Smooth muscle cell of the umbilical artery (primary cell): ENCODE results near the gene FAR2. TPM values are rescaled to one million over a fixed set of nuclear protein-coding genes. Genes with fewer than 3 reads are reported as not detected.

Experiments
- total RNA-seq: library from RNA; depleted of rRNA; stranded (reverse); fragments of >200 nt; gene quantifications from 2 replicates; pipeline ENCODE4 v1.2.3, GENCODE V29; 2014

FAR2 gene
- total RNA-seq: 0.89 and 4.2 TPM in 2 replicates

GRCh38 chr12:29148911-29149690 lies at the start of gene FAR2:
TSS of gene FAR2 (plus strand) at chr12:29149278. CDS start at chr12:29270450, 121,172 bp downstream.

GRCh38 chr12:29380536-29381523 lies 231.8 kb downstream of the FAR2 start, which contains the start of gene ERGIC2:
TSS of gene ERGIC2 (minus strand) at chr12:29381172. CDS start at chr12:29371633, 9,539 bp downstream.

Other genes starting within 250 kb of the FAR2 start
- gene ERGIC2, start 231.9 kb downstream of the FAR2 start, total RNA-seq: 143 and 226 TPM in 2 replicates